DND-41 (cell line): ENCODE results near the gene ABL2.
"Not testable (repeated sequence)": the region's sequence is repeated elsewhere in the genome, so short reads cannot be mapped to it uniquely, and the experiment has no call there.

Experiments
- ATAC-seq: fragments of 200-7000 bp; cut with Tn5 transposase; 3 replicates; pipeline ENCODE4 v1.9.1; 2021; ENCODE audit warnings: low read depth; ENCODE audit not compliant: insufficient read depth
- DNase-seq: peaks from one replicate; pipeline ENCODE4 v3.0.0-alpha.2; 2020
- H2AFZ ChIP-seq: 2 replicates; pipeline ENCODE4 v1.6.0; 2012; ENCODE audit warnings: low read depth, low read length
- H3K27ac ChIP-seq: 2 replicates; pipeline ENCODE4 v1.5.1; 2012; ENCODE audit warnings: low read length, inconsistent platforms
- H3K27me3 ChIP-seq: fragments of 200-600 bp; sonication (generic); 2 replicates; pipeline ENCODE4 v1.6.0; 2012; ENCODE audit warnings: low read length, mild to moderate bottlenecking, inconsistent platforms; ENCODE audit not compliant: insufficient read depth, poor library complexity
- H3K36me3 ChIP-seq: 2 replicates; pipeline ENCODE4 v1.5.1; 2012; ENCODE audit warnings: low read length, inconsistent platforms; ENCODE audit not compliant: insufficient read depth
- H3K4me1 ChIP-seq: 2 replicates; pipeline ENCODE4 v1.5.1; 2012; ENCODE audit warnings: mild to moderate bottlenecking, low read length; ENCODE audit not compliant: insufficient read depth
- H3K4me2 ChIP-seq: 2 replicates; pipeline ENCODE4 v1.6.0; 2012; ENCODE audit warnings: mild to moderate bottlenecking, moderate library complexity, low read length, inconsistent platforms; ENCODE audit not compliant: insufficient read depth
- H3K4me3 ChIP-seq, 2 experiments: fragments of 200-600 bp in 1 of 2; shearing (Covaris generic) in 1 of 2; 2 replicates each; pipeline ENCODE4 v1.5.1; 2012 to 2016; ENCODE audit warnings: inconsistent platforms in 2 of 2, low read length in 2 of 2, mild to moderate bottlenecking in 2 of 2, low read depth in 1 of 2, moderate library complexity in 1 of 2
- H3K79me2 ChIP-seq: 2 replicates; pipeline ENCODE4 v1.6.0; 2012; ENCODE audit warnings: low read length, inconsistent platforms; ENCODE audit not compliant: insufficient read depth
- H3K9ac ChIP-seq: 2 replicates; pipeline ENCODE4 v1.6.0; 2012; ENCODE audit warnings: low read depth, mild to moderate bottlenecking, inconsistent platforms, low read length, moderate library complexity
- H3K9me3 ChIP-seq: 2 replicates; pipeline ENCODE4 v1.5.1; 2012; ENCODE audit warnings: low read length, moderate library complexity, mild to moderate bottlenecking, inconsistent platforms; ENCODE audit not compliant: insufficient read depth, severe bottlenecking
- H4K20me1 ChIP-seq: 2 replicates; pipeline ENCODE4 v1.6.0; 2012; ENCODE audit warnings: low read length; ENCODE audit not compliant: insufficient read depth
- CTCF ChIP-seq: IDR thresholded peaks from 2 replicates; pipeline ENCODE4 v1.5.1; 2012; ENCODE audit warnings: borderline replicate concordance, low read length, moderate library complexity, mild to moderate bottlenecking; ENCODE audit not compliant: poor library complexity, severe bottlenecking; ENCODE audit errors: extremely low read depth
- EZH2 ChIP-seq: IDR thresholded peaks from 3 replicates; pipeline ENCODE4 v1.6.1; 2012; ENCODE audit warnings: borderline replicate concordance, low read depth, mild to moderate bottlenecking, moderate library complexity, low read length, inconsistent platforms; ENCODE audit not compliant: severe bottlenecking

Gene ABL2

GRCh38 chr1:179252606-179253005 lies 23.1 kb upstream of the ABL2 start:
- Histone ChIP-seq H3K9ac (no peak overlapping the region), H3K79me2 (no peaks in the 10 kb centered on the region), H3K36me3 (no peaks in the 10 kb centered on the region), H3K27me3 (no peaks in the 10 kb centered on the region), H2AFZ (no peak overlapping the region), H4K20me1 (no peaks in the 10 kb centered on the region), H3K4me3 (no peak overlapping the region), H3K4me1 (no peaks in the 10 kb centered on the region), H3K27ac (no peak overlapping the region), H3K9me3 (no peaks in the 10 kb centered on the region), H3K4me2 (no peak overlapping the region)
- ATAC-seq (no peak), DNase-seq (no peak)
- TF ChIP-seq EZH2 (no peak), CTCF (no peak)

GRCh38 chr1:179251675-179252074 lies 22.2 kb upstream of the ABL2 start:
- H3K27me3 ChIP-seq, result no peaks in the 10 kb centered on the region
- H3K9ac ChIP-seq, result no peak overlapping the region
- H4K20me1 ChIP-seq, result no peaks in the 10 kb centered on the region
- no peak overlapping the region for H2AFZ ChIP-seq
- H3K79me2 ChIP-seq, result no peaks in the 10 kb centered on the region
- H3K27ac ChIP-seq, result no peak overlapping the region
- H3K36me3 ChIP-seq, result no peaks in the 10 kb centered on the region
- no peak overlapping the region for H3K4me2 ChIP-seq
- H3K9me3 ChIP-seq, result no peaks in the 10 kb centered on the region
- no peak overlapping the region for H3K4me3 ChIP-seq
- ATAC-seq (no peak), DNase-seq (no peak)
- TF ChIP-seq CTCF, result peak; percentile 53
- TF ChIP-seq EZH2, result no peak
- H3K4me1 ChIP-seq, result no peaks in the 10 kb centered on the region

GRCh38 chr1:179247923-179248322 lies 18.4 kb upstream of the ABL2 start:
- no peaks in the 10 kb centered on the region for H4K20me1 ChIP-seq
- ATAC-seq (no peak), DNase-seq (no peak)
- H3K4me2 ChIP-seq, result no peak overlapping the region
- H3K27me3 ChIP-seq, result no peaks in the 10 kb centered on the region
- H3K9ac ChIP-seq, result no peak overlapping the region
- H3K4me1 ChIP-seq, result no peaks in the 10 kb centered on the region
- no peak overlapping the region for H2AFZ ChIP-seq
- no peaks in the 10 kb centered on the region for H3K36me3 ChIP-seq
- H3K27ac ChIP-seq, result no peak overlapping the region
- H3K9me3 ChIP-seq, result no peaks in the 10 kb centered on the region
- no peak overlapping the region for H3K4me3 ChIP-seq
- H3K79me2 ChIP-seq, result no peaks in the 10 kb centered on the region
- TF ChIP-seq EZH2 (no peak), CTCF (no peak)

- DNase-seq, H3K36me3 ChIP-seq, H3K27me3 ChIP-seq, H3K4me2 ChIP-seq, H2AFZ ChIP-seq, H3K4me1 ChIP-seq, ATAC-seq, H4K20me1 ChIP-seq, H3K79me2 ChIP-seq, H3K9ac ChIP-seq, H3K4me3 ChIP-seq, H3K27ac ChIP-seq, H3K9me3 ChIP-seq: not testable (repeated sequence)
These were observed 15.9 kb upstream of the ABL2 start for GRCh38 chr1:179245426-179245825.
